Mammary epithelial cell (primary cell): Measurements from ENCODE around the gene EFCAB3.

Experiments used
- EZH2 ChIP-seq: IDR thresholded peaks from 2 replicates; pipeline ENCODE4 v1.6.1; 2012; ENCODE audit warnings: low read length, inconsistent platforms, borderline replicate concordance
- TF ChIP-seq, protein P1 (sequence below), 2 donors: IDR thresholded peaks in 1 of 2; conservative IDR thresholded peaks in 1 of 2; 2 replicates each; pipeline ENCODE4 v1.5.1; 2011 to 2012; ENCODE audit warnings: inconsistent platforms in 2 of 2, low read length in 2 of 2, mild to moderate bottlenecking in 2 of 2, control low read depth in 1 of 2, low read depth in 1 of 2; ENCODE audit not compliant: insufficient read depth in 1 of 2; ENCODE audit errors: extremely low read depth in 1 of 2

- TF ChIP-seq, protein P1, sequence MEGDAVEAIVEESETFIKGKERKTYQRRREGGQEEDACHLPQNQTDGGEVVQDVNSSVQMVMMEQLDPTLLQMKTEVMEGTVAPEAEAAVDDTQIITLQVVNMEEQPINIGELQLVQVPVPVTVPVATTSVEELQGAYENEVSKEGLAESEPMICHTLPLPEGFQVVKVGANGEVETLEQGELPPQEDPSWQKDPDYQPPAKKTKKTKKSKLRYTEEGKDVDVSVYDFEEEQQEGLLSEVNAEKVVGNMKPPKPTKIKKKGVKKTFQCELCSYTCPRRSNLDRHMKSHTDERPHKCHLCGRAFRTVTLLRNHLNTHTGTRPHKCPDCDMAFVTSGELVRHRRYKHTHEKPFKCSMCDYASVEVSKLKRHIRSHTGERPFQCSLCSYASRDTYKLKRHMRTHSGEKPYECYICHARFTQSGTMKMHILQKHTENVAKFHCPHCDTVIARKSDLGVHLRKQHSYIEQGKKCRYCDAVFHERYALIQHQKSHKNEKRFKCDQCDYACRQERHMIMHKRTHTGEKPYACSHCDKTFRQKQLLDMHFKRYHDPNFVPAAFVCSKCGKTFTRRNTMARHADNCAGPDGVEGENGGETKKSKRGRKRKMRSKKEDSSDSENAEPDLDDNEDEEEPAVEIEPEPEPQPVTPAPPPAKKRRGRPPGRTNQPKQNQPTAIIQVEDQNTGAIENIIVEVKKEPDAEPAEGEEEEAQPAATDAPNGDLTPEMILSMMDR (conservative IDR thresholded peaks at IDR 0.05 in 1 of 2, IDR thresholded peaks at IDR 0.05 in 1 of 2; ENCODE audit: extremely low read depth in 1 of 2, insufficient read depth in 1 of 2, low read depth in 1 of 2, low read length in 2 of 2): no peak
- no peak for TF ChIP-seq EZH2
These were observed 29.2 kb upstream of the EFCAB3 start for GRCh38 chr17:62351176-62351575.
